Liver (tissue), 9 donors: ENCODE data around the gene DNAH17. TPM values are rescaled to one million over a fixed set of nuclear protein-coding genes. Genes with fewer than 3 reads are reported as not detected.

Experiments used
- DNase-seq: peaks from one replicate; pipeline ENCODE4 v3.0.0-alpha.2; 2017; ENCODE audit warnings: low spot score
- H3K27ac ChIP-seq, 2 donors: one replicate each; pipeline ENCODE4 v1.7.0; 2013; ENCODE audit warnings: inconsistent platforms in 2 of 2, low read length in 2 of 2, control low read depth in 1 of 2, low read depth in 1 of 2, mild to moderate bottlenecking in 1 of 2
- H3K27me3 ChIP-seq, 4 donors: one replicate each; pipeline versions ENCODE4 v1.6.1 to v1.7.0; 2013; ENCODE audit warnings: low read length in 3 of 4, inconsistent platforms in 1 of 4, mild to moderate bottlenecking in 1 of 4, moderate library complexity in 1 of 4; ENCODE audit not compliant: control insufficient read depth in 4 of 4, insufficient read depth in 4 of 4
- H3K36me3 ChIP-seq, 4 donors: one replicate each; pipeline versions ENCODE4 v1.6.1 to v1.7.0; 2013; ENCODE audit warnings: low read length in 3 of 4, mild to moderate bottlenecking in 3 of 4, low read depth in 1 of 4, moderate library complexity in 1 of 4; ENCODE audit not compliant: control insufficient read depth in 4 of 4, insufficient read depth in 3 of 4
- H3K4me1 ChIP-seq, 4 donors: one replicate each; pipeline versions ENCODE4 v1.6.1 to v1.7.0; 2013; ENCODE audit warnings: low read length in 3 of 4, mild to moderate bottlenecking in 3 of 4, moderate library complexity in 1 of 4; ENCODE audit not compliant: control insufficient read depth in 4 of 4, insufficient read depth in 4 of 4
- H3K4me3 ChIP-seq, 3 donors: one replicate each; pipeline versions ENCODE4 v1.6.1 to v1.7.0; 2013; ENCODE audit warnings: low read length in 3 of 3, control low read depth in 1 of 3, low read depth in 1 of 3, mild to moderate bottlenecking in 1 of 3
- H3K9ac ChIP-seq, 2 donors: one replicate each; pipeline ENCODE4 v1.7.0; 2013; ENCODE audit warnings: low read length in 2 of 2, mild to moderate bottlenecking in 2 of 2, moderate library complexity in 2 of 2, control low read depth in 1 of 2, low read depth in 1 of 2
- H3K9me3 ChIP-seq, 4 donors: one replicate each; pipeline versions ENCODE4 v1.6.1 to v1.7.0; 2013; ENCODE audit warnings: low read length in 3 of 4; ENCODE audit not compliant: control insufficient read depth in 4 of 4
- EGR1 ChIP-seq, 2 donors: IDR thresholded peaks; 2 replicates each; pipeline ENCODE4 v1.6.1; 2016 to 2018; ENCODE audit warnings: antibody characterized with exemption in 2 of 2, low read depth in 2 of 2
- FOXA1 ChIP-seq: IDR thresholded peaks from 2 replicates; pipeline ENCODE4 v1.6.1; 2016; ENCODE audit warnings: antibody characterized with exemption
- FOXA2 ChIP-seq: IDR thresholded peaks from 2 replicates; pipeline ENCODE4 v1.6.1; 2016; ENCODE audit warnings: antibody characterized with exemption
- GABPA ChIP-seq, 2 donors: IDR thresholded peaks in 1 of 2; conservative IDR thresholded peaks in 1 of 2; 2 replicates each; pipeline ENCODE4 v1.6.1; 2016; ENCODE audit warnings: antibody characterized with exemption in 2 of 2, mild to moderate bottlenecking in 1 of 2, moderate library complexity in 1 of 2
- HNF4A ChIP-seq, 2 donors: conservative IDR thresholded peaks; 2 replicates each; pipeline ENCODE4 v1.6.1; 2016; ENCODE audit warnings: antibody characterized with exemption in 2 of 2, mild to moderate bottlenecking in 2 of 2
- HNF4G ChIP-seq: IDR thresholded peaks from 2 replicates; pipeline ENCODE4 v1.6.1; 2016; ENCODE audit warnings: antibody characterized with exemption
- JUND ChIP-seq, 2 donors: IDR thresholded peaks; 2 replicates each; pipeline ENCODE4 v1.6.1; 2016; ENCODE audit warnings: antibody characterized with exemption in 2 of 2
- NR2F2 ChIP-seq: IDR thresholded peaks from 2 replicates; pipeline ENCODE4 v1.6.1; 2016; ENCODE audit warnings: antibody characterized with exemption
- RAD21 ChIP-seq, 2 donors: IDR thresholded peaks; 2 replicates each; pipeline ENCODE4 v1.6.1; 2016; ENCODE audit warnings: antibody characterized with exemption in 2 of 2, mild to moderate bottlenecking in 2 of 2
- RXRA ChIP-seq, 2 donors: IDR thresholded peaks; 2 replicates each; pipeline ENCODE4 v1.6.1; 2017 to 2018; ENCODE audit warnings: antibody characterized with exemption in 2 of 2, mild to moderate bottlenecking in 1 of 2
- SP1 ChIP-seq: IDR thresholded peaks from 2 replicates; pipeline ENCODE4 v1.6.1; 2018; ENCODE audit warnings: antibody characterized with exemption, mild to moderate bottlenecking
- TAF1 ChIP-seq: conservative IDR thresholded peaks from 2 replicates; pipeline ENCODE4 v1.6.1; 2016; ENCODE audit warnings: antibody characterized with exemption, mild to moderate bottlenecking
- YY1 ChIP-seq: IDR thresholded peaks from 2 replicates; pipeline ENCODE4 v1.6.1; 2016; ENCODE audit warnings: antibody characterized with exemption, mild to moderate bottlenecking
- WGBS: extraction: QIAGEN DNeasy Blood & Tissue Kit; methylation state at CpG from one replicate; pipeline ENCODE4 v1.1.7; 2013; 5-methylcytosine and 5-hydroxymethylcytosine counted together
- polyA plus RNA-seq, 2 donors: library from polyadenylated mRNA; stranded (reverse) in 1 of 2; unstranded in 1 of 2; fragments of 200-250 nt in 1 of 2; fragments of >200 nt in 1 of 2; fragmentation: Nextera tagmentation in 1 of 2; extraction: Ambion mirVana in 1 of 2; gene quantifications; one replicate each; pipeline versions ENCODE4 v1.2.1 to v1.2.3, GENCODE V29; 2013 to 2015
- total RNA-seq, 2 donors: library from RNA; depleted of rRNA; stranded (reverse); fragments of >200 nt; gene quantifications; one replicate each; pipeline ENCODE4 v1.2.3, GENCODE V29; 2014
- TF ChIP-seq, protein P1 (sequence below): fragments of 150-350 bp; IDR thresholded peaks from 2 replicates; pipeline ENCODE4 v1.5.1; 2017; ENCODE audit warnings: improper control_type of control experiment, low read depth, low read length; ENCODE audit not compliant: missing input control
- TF ChIP-seq, protein P2 (sequence below): IDR thresholded peaks from 2 replicates; pipeline ENCODE4 v1.6.1; 2016; ENCODE audit warnings: antibody characterized with exemption, mild to moderate bottlenecking
- TF ChIP-seq, protein P3 (sequence below): IDR thresholded peaks from 2 replicates; pipeline ENCODE4 v1.6.1; 2016; ENCODE audit warnings: antibody characterized with exemption
- TF ChIP-seq, protein P4 (sequence below): IDR thresholded peaks from 2 replicates; pipeline ENCODE4 v1.6.1; 2016; ENCODE audit warnings: antibody characterized with exemption
- TF ChIP-seq, protein P5 (sequence below): IDR thresholded peaks from 2 replicates; pipeline ENCODE4 v1.6.1; 2016; ENCODE audit warnings: antibody characterized with exemption
- donor health status: healthy.
- donor health status: healthy.
- donor health status: healthy.
- donor health status: healthy.
- donor health status: healthy.

DNAH17 gene
- total and polyA plus RNA-seq, 4 donors: 0.09 to 0.79 TPM; not detected in 2

DNA sequence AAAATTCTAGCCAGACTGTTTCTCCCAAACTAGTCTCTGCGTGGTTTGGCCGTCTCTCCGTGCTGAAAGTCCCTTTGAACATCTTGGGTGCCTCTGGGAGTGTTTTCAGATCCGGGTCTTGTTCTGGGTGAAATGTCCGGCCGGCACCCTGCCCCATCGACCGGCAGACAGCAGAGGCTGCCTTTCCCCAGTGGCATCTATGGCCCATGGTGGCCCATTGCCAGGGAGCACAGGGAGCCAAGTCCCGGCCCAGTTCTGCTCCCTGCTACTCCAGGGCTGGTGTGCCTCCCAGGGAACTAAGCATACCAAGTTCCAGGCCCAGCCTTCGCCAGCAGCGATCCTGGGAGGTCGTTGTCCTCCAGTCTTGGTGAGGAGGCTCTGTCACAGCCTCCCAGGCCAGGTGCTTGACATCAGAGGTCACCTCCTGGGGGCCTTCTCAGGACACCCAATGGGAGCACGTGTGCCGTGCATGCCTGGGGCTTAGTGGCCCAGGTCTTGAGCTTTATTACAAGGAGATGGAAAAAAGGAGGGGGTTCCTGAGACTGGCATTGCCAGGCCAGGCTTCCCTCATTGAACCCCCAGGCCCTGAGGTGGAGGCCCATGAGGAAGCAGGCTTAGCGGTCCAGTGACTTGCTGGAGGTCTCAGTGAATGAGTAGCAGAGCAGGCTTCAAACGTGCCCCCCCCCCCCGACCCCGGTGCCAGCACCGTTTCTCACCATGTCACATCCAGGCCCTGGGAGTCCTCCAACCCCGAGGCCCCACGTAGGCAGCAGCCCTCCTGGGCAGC, 144.8 kb downstream of the DNAH17 start:
- DNase-seq: no peak
- WGBS: 44% methylated on average over 21 of the region's 21 CpGs
- TF ChIP-seq RXRA (IDR thresholded peaks at IDR 0.05) (no peak), NR2F2 (no peak), JUND (IDR thresholded peaks at IDR 0.05) (no peak), GABPA (IDR thresholded peaks at IDR 0.05 in 1 of 2, conservative IDR thresholded peaks at IDR 0.05 in 1 of 2) (no peak), FOXA1 (no peak), RAD21 (IDR thresholded peaks at IDR 0.05) (no peak), TAF1 (no peak), EGR1 (IDR thresholded peaks at IDR 0.05; ENCODE audit: low read depth in 2 of 2) (no peak), SP1 (no peak), FOXA2 (no peak), HNF4G (no peak), YY1 (no peak), HNF4A (conservative IDR thresholded peaks at IDR 0.05) (no peak)
- TF ChIP-seq, protein P1, sequence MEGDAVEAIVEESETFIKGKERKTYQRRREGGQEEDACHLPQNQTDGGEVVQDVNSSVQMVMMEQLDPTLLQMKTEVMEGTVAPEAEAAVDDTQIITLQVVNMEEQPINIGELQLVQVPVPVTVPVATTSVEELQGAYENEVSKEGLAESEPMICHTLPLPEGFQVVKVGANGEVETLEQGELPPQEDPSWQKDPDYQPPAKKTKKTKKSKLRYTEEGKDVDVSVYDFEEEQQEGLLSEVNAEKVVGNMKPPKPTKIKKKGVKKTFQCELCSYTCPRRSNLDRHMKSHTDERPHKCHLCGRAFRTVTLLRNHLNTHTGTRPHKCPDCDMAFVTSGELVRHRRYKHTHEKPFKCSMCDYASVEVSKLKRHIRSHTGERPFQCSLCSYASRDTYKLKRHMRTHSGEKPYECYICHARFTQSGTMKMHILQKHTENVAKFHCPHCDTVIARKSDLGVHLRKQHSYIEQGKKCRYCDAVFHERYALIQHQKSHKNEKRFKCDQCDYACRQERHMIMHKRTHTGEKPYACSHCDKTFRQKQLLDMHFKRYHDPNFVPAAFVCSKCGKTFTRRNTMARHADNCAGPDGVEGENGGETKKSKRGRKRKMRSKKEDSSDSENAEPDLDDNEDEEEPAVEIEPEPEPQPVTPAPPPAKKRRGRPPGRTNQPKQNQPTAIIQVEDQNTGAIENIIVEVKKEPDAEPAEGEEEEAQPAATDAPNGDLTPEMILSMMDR: no peak
- TF ChIP-seq, protein P2, sequence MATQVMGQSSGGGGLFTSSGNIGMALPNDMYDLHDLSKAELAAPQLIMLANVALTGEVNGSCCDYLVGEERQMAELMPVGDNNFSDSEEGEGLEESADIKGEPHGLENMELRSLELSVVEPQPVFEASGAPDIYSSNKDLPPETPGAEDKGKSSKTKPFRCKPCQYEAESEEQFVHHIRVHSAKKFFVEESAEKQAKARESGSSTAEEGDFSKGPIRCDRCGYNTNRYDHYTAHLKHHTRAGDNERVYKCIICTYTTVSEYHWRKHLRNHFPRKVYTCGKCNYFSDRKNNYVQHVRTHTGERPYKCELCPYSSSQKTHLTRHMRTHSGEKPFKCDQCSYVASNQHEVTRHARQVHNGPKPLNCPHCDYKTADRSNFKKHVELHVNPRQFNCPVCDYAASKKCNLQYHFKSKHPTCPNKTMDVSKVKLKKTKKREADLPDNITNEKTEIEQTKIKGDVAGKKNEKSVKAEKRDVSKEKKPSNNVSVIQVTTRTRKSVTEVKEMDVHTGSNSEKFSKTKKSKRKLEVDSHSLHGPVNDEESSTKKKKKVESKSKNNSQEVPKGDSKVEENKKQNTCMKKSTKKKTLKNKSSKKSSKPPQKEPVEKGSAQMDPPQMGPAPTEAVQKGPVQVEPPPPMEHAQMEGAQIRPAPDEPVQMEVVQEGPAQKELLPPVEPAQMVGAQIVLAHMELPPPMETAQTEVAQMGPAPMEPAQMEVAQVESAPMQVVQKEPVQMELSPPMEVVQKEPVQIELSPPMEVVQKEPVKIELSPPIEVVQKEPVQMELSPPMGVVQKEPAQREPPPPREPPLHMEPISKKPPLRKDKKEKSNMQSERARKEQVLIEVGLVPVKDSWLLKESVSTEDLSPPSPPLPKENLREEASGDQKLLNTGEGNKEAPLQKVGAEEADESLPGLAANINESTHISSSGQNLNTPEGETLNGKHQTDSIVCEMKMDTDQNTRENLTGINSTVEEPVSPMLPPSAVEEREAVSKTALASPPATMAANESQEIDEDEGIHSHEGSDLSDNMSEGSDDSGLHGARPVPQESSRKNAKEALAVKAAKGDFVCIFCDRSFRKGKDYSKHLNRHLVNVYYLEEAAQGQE: no peak
- TF ChIP-seq, protein P3, sequence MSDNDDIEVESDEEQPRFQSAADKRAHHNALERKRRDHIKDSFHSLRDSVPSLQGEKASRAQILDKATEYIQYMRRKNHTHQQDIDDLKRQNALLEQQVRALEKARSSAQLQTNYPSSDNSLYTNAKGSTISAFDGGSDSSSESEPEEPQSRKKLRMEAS: no peak
- TF ChIP-seq, protein P4, sequence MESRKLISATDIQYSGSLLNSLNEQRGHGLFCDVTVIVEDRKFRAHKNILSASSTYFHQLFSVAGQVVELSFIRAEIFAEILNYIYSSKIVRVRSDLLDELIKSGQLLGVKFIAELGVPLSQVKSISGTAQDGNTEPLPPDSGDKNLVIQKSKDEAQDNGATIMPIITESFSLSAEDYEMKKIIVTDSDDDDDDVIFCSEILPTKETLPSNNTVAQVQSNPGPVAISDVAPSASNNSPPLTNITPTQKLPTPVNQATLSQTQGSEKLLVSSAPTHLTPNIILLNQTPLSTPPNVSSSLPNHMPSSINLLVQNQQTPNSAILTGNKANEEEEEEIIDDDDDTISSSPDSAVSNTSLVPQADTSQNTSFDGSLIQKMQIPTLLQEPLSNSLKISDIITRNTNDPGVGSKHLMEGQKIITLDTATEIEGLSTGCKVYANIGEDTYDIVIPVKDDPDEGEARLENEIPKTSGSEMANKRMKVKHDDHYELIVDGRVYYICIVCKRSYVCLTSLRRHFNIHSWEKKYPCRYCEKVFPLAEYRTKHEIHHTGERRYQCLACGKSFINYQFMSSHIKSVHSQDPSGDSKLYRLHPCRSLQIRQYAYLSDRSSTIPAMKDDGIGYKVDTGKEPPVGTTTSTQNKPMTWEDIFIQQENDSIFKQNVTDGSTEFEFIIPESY: no peak
- TF ChIP-seq, protein P5, sequence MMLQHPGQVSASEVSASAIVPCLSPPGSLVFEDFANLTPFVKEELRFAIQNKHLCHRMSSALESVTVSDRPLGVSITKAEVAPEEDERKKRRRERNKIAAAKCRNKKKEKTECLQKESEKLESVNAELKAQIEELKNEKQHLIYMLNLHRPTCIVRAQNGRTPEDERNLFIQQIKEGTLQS: no peak

More for the DNA sequence above, 144.8 kb downstream of the DNAH17 start:
- Histone ChIP-seq H3K27ac (no peak overlapping the region), H3K36me3 (peaks cover 0 to 9% (median 0%) of the 10 kb centered on the region in 4 donors), H3K4me3 (no peak overlapping the region), H3K9ac (no peak overlapping the region), H3K27me3 (no peaks in the 10 kb centered on the region), H3K4me1 (peaks cover 2 to 10% (median 5%) of the 10 kb centered on the region in 4 donors), H3K9me3 (no peaks in the 10 kb centered on the region)
